Lung (tissue), 12 donors: ENCODE data around the gene TGFA. TPM values are rescaled to one million over a fixed set of nuclear protein-coding genes. Genes with fewer than 3 reads are reported as not detected.

Source experiments
- ATAC-seq: fragments of 200-7000 bp; cut with Tn5 transposase; one replicate; pipeline ENCODE4 v1.9.1; 2020; ENCODE audit warnings: moderate number of reproducible peaks; ENCODE audit not compliant: insufficient read depth, low FRiP score
- DNase-seq, 3 donors: peaks; one replicate each; pipeline ENCODE4 v3.0.0-alpha.2; 2013 to 2017
- H3K27ac ChIP-seq, 2 donors: one replicate each; pipeline ENCODE4 v1.5.1; 2013; ENCODE audit warnings: mild to moderate bottlenecking in 2 of 2, moderate library complexity in 2 of 2, control low read depth in 1 of 2, inconsistent platforms in 1 of 2, low read depth in 1 of 2, low read length in 1 of 2
- H3K27me3 ChIP-seq, 3 donors: one replicate each; pipeline ENCODE4 v1.5.1; 2013; ENCODE audit warnings: low read length in 2 of 3; ENCODE audit not compliant: control insufficient read depth in 3 of 3, insufficient read depth in 3 of 3
- H3K36me3 ChIP-seq, 4 donors: one replicate each; pipeline ENCODE4 v1.5.1; 2013; ENCODE audit warnings: low read length in 4 of 4, mild to moderate bottlenecking in 1 of 4, moderate library complexity in 1 of 4; ENCODE audit not compliant: control insufficient read depth in 4 of 4, insufficient read depth in 4 of 4
- H3K4me1 ChIP-seq, 5 donors: one replicate each; pipeline ENCODE4 v1.5.1; 2013; ENCODE audit warnings: low read length in 5 of 5, mild to moderate bottlenecking in 2 of 5, moderate library complexity in 1 of 5; ENCODE audit not compliant: control insufficient read depth in 5 of 5, insufficient read depth in 5 of 5
- H3K4me3 ChIP-seq: one replicate; pipeline ENCODE4 v1.5.1; 2013; ENCODE audit warnings: mild to moderate bottlenecking, control low read depth, moderate library complexity
- H3K9ac ChIP-seq, 2 donors: one replicate each; pipeline ENCODE4 v1.5.1; 2013; ENCODE audit warnings: low read length in 2 of 2, control low read depth in 1 of 2; ENCODE audit not compliant: insufficient read depth in 1 of 2
- H3K9me3 ChIP-seq, 4 donors: one replicate each; pipeline ENCODE4 v1.5.1; 2013; ENCODE audit warnings: low read length in 3 of 4, mild to moderate bottlenecking in 1 of 4, moderate library complexity in 1 of 4; ENCODE audit not compliant: control insufficient read depth in 4 of 4, insufficient read depth in 3 of 4
- WGBS, 2 donors: extraction: QIAGEN DNeasy Blood & Tissue Kit; methylation state at CpG; one replicate each; pipeline ENCODE4 v1.1.7; 2013; 5-methylcytosine and 5-hydroxymethylcytosine counted together
- polyA plus RNA-seq, 2 donors: library from polyadenylated mRNA; stranded (reverse); fragments of 200-250 nt; gene quantifications; one replicate each; pipeline ENCODE4 v1.2.1, GENCODE V29; 2013
- total RNA-seq, 2 donors: library from RNA; depleted of rRNA in 1 of 2; stranded (reverse); fragments of >200 nt in 1 of 2; gene quantifications; one replicate each; pipeline ENCODE4 v1.2.1, GENCODE V29; 2014 to 2021
- TF ChIP-seq, protein P1 (sequence below): IDR thresholded peaks from 2 replicates; pipeline ENCODE4 v1.5.1; 2012; ENCODE audit warnings: mild to moderate bottlenecking; ENCODE audit errors: control extremely low read depth, extremely low read depth
- donor health status: control.
- donor health status: control.
- donor health status: Bipolar disorder and iron deficiency.
- donor health status: healthy.
- donor health status: DM: yes; HTN: yes; CAD: no.

TGFA gene
- total and polyA plus RNA-seq, 4 donors = 1.9 to 13.0 (median 7.0) TPM

DNA sequence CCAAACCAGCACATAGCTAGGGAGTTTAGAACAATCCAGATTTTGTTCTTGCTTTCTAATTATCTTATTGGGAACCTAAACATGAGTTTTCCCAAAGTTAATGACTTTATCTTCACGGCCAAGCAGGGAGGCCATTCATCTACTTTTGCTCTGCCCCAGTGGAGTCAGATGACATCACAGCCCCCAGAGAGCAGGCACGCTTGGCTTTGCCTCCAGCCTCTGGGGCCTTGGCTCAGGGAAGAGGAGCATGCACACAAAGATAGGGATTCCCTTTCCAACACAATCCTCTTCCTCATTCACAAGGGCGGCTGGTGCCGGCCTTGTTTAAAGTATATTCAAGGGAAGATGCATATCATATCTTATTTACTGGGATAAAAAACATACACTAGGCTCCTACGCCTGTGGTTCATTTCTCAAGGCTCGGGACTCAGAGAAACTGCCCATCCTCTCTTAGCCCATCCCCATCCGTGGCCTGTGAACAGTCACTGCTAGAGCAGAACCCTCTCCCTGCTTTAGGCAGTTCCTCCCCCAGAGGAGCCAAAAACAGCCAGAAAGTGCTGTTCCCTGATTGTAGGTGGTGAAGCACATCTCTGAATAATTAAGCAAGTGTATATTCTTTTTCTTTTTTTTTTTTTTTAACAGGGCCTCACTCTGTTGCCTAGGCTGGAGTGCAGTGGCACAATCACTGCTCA lies 21.2 kb downstream of the TGFA start:
- ATAC-seq = no peak
- Histone ChIP-seq H3K27ac (no peak overlapping the region), H3K4me3 (no peak overlapping the region), H3K9ac (no peak overlapping the region), H3K9me3 (peaks cover 0 to 4% (median under 1%) of the 10 kb centered on the region in 4 donors), H3K4me1 (no peaks in the 10 kb centered on the region), H3K27me3 (no peaks in the 10 kb centered on the region), H3K36me3 (no peaks in the 10 kb centered on the region)
- DNase-seq = no peak
- WGBS, 2 donors = 83 to 89% methylated on average over 7 of the region's 7 CpGs
- TF ChIP-seq, protein P1, sequence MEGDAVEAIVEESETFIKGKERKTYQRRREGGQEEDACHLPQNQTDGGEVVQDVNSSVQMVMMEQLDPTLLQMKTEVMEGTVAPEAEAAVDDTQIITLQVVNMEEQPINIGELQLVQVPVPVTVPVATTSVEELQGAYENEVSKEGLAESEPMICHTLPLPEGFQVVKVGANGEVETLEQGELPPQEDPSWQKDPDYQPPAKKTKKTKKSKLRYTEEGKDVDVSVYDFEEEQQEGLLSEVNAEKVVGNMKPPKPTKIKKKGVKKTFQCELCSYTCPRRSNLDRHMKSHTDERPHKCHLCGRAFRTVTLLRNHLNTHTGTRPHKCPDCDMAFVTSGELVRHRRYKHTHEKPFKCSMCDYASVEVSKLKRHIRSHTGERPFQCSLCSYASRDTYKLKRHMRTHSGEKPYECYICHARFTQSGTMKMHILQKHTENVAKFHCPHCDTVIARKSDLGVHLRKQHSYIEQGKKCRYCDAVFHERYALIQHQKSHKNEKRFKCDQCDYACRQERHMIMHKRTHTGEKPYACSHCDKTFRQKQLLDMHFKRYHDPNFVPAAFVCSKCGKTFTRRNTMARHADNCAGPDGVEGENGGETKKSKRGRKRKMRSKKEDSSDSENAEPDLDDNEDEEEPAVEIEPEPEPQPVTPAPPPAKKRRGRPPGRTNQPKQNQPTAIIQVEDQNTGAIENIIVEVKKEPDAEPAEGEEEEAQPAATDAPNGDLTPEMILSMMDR = no peak

DNA sequence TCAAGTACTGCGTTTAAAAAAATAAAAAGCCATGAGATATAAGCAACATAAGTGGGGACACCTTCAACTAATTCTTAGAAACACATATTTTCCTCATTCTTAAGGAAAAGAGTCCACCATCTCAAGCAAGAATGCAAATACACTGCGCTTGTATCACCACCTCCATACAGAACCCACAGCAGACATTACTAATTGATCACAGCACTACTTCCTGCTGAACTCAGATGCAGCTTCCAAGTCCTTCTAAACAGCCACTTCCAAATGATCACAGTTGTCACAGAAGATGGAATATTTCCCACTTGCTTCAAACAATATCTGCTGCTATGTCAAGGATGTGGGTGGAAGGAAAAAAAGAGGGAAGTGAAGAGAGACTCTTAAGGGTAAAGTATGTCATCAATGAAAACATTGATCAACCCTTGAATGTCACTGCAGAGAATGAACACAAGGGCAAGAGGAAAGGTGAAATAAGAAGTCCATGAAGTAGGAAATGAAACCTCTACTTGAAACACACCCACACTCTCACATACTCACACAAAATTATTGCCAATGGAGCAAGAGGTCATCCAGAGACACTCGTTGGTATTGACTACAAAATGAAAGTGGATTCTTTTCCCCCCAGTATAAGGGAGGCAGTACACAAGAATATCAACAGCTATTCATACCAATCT lies 22.1 kb downstream of the TGFA start:
- Histone ChIP-seq H3K9ac (no peak overlapping the region), H3K27me3 (no peaks in the 10 kb centered on the region), H3K27ac (no peak overlapping the region), H3K4me1 (no peaks in the 10 kb centered on the region), H3K4me3 (no peak overlapping the region), H3K36me3 (no peaks in the 10 kb centered on the region), H3K9me3 (peaks cover 0 to 4% (median under 1%) of the 10 kb centered on the region in 4 donors)
- 71 to 73% methylated on average over 3 of the region's 3 CpGs for WGBS, 2 donors
- DNase-seq (no peak), ATAC-seq (no peak)
- TF ChIP-seq, protein P1 = no peak

DNA sequence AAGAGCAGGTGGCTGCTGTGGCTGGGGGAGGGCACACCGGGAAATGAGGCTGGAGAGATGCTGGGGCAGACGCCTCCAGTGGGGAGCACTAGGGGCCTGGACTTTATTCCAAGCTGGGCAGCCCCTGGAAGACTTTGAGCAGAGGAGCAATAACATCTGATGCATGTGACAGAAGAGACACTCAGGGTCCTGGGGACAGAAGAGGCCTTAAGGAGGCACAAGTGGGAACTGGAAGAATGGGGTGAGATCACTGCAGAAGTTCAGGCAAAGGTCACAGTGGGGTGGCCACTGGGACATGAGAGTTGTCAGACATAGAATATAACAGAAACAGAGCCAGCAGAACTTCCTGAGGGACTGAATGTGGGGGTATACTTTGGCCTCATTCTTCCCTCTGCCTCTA lies 24.0 kb downstream of the TGFA start:
- Histone ChIP-seq H3K27ac (no peak overlapping the region), H3K27me3 (no peaks in the 10 kb centered on the region), H3K9me3 (peaks cover 0 to under 1% (median 0%) of the 10 kb centered on the region in 4 donors), H3K4me3 (no peak overlapping the region), H3K36me3 (no peaks in the 10 kb centered on the region), H3K4me1 (peaks cover 0 to 7% (median 4%) of the 10 kb centered on the region in 5 donors), H3K9ac (no peak overlapping the region)
- TF ChIP-seq, protein P1 = no peak
- DNase-seq (no peak), ATAC-seq (no peak)
- 86 to 92% methylated on average over 2 of the region's 2 CpGs for WGBS, 2 donors
